Activated CD8-positive, alpha-beta memory T cell treated with anti-CD3 and anti-CD28 coated beads, Interleukin-2, amount 50 U/mL, for 1 hour (primary cell): Measurements from ENCODE around the gene TMEM63C.

Source experiments
- DNase-seq: peaks from one replicate; pipeline ENCODE4 v3.0.0-alpha.2; 2020; ENCODE audit errors: extremely low read depth

Gene TMEM63C

DNA sequence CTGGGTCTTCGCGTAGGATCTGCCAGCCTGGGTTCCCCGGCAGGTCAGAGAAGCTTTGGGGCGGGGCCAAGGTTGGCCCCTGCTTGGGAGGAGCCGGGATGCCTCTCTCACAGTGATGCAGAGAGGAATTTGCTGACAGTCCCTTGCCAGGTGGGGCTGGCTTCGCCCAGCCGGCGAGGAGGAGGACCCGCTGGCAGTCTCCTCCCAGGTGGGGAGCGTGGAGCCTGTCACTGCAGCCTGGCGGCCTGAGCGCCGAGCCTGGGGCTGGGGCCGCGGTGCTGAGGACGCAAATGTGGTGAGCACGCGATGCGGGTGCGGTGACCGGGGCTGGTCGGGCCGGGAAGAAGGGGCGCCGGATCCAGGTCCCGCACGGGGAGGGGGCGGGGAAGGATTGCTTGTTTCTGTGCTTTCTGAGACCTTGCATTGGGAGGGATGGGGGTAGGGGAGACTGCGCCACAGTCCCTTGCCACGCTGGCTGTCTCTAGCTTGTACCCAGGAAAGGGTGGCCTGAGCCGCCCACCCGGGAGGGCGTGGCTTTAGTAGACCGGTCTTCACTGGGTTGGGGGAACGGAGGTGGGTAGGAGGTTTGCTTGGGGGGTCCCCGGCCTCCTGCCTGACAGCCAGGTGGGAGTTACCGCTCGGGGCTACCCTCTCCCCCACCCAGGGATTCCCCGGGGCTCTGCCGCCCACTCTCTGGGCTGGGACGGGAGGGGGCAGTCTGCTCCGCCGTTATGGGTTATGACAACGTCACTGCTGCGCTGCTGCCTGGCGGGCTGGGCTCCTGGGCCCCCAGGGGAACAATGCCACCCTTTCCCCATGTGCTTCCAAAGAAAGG is at the start of gene TMEM63C:
TMEM63C (plus strand) TSS at position 196 of the 835 bp plus-strand sequence. CDS start 37,016 bp downstream, outside the sequence.
- peak; percentile 4 for DNase-seq

- DNase-seq = no peak
Measured at GRCh38 chr14:77131871-77132486, 49.6 kb upstream of the TMEM63C start.

GRCh38 chr14:77133720-77134338 is 47.8 kb upstream of the TMEM63C start:
- no peak for DNase-seq

DNA sequence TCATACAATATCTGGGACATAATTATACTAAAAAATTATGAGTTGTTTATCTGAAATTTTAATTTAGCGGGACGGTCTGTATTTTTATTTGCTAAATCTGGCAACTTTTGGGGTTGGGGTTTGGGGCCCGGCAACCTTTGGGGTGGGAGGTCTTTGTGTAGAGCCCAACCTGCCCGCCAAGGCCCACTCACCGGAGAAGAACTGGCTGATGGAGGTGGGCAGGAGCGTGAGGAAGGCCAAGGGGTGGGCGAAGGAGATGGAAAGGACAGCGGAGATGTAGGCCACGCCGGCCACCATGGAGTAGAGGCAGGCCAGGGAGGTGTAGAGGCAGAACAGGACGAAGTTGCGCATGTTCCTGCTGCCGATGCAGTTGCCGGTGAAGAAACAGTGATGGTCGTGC is 42.6 kb upstream of the TMEM63C start:
- DNase-seq = no peak

DNA sequence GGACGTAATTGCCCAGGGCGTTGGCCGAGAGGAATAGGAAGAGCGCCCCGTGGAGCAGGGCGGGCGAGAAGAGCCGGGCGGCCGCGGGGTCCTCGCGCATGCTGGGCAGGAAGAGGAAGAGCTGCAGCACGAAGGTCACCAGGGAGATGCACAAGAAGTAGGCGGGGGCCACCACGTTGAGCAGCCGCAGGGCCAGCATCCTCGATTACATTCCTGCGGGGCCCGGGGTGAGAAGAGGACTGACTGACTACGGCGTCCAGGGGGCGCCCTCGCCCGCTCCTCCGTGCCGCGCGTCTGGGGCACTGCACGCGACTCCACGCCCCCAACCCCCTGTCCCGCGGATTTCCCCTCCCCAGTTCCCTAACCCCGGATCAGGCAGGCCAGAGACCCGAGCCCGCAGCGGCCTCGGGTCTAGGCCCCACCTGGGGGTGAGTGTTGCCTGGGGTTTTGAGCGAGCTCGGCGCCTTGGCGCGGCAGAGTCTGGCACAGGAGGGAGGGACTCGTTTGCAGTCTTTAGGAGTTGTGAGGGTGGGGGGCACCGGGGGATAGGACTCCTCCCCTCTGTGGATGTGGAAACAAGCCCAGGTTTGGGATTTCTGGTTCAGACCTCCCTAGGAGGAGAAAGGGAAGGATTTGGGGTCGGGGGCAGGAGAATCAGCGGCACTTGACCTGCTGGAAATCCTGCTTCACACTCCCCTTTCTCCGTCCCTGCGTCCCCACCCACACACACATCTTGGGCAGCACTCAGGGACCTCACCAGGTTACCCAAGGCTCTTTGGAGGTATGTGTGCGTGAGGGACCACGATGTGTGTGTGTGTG is 41.8 kb upstream of the TMEM63C start:
- no peak for DNase-seq

DNA sequence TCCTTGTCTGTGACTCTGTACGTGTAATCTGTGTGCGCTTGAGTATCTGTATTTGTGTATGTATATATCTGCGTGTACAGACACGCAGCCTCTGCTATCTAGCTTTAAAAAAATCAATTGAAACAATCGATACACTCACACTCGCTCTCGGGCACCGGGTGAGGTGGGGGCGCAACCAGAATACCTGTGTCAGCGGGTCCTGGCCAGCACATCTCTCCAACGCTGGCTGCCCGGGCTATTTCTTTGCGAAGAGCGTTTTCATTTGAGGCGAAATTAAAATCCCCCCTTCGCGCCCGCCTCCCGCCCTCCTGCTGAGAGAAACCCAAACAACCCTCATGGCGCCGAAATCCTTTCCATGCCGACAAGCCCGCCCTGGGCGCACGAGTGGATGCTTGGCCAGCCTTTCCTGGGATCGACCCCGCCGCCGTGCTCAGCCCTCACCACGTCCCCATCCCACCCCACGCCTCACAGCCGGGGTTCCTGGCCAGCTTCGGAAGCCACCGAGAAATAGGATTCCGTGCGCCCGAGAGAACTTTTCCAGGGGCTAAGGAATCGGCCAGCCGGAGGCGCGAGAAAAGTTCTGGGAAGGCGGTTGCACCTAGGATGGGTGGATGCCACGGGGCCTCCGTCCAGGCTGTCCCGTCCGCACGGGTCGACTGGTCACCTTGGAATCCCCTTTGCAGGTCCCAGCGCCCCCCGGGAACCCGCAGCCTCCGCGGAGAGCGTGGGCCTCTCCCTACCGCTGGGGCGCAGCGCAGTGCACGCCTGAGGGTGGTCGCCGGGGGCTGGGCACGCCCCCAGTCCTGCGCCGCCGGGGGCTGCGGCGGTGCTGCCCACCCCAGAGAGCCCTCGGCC is 41.0 kb upstream of the TMEM63C start:
- no peak for DNase-seq

DNA sequence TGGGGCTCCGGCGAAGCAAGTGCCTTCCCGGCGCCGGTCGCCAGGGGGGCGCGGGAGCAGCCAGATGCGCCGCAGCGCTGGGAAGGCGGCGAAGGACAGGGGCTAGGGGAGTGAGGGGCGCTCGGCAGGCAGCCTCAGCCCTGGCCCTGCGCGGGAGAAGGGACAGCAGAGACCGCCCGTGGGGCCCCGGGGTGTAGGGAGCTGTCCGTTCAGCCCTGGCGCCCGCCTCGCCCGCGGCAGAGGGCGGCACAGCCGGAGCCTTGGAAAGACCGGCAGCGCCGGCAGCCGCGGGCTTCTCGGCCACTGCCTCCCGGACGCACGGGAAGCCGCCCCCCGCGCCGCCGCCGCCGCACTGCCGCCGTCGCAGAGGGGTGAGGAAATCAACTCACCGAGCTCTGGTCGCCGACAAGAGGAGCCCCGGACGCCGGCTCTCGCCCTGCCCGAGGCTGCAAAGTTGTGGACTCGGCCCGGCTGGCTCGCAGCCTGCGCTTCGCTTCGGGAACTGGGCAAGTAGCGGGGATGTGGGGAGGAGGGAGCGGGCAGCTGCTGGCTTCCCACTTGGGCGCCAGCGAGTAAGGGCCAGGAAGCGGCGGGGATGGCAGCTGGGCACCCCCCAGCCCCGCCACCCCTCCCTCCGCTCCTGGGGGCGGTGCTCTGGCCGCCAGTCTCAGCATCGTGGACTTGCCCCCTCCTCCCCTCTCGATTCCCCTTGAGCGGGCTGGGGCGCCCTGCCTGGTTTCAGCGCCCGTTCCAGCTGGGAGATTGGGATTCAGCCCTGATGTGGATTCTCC is 40.2 kb upstream of the TMEM63C start, which contains the start of gene ZDHHC22:
ZDHHC22 (minus strand) TSS at position 578 of the 791 bp plus-strand sequence. CDS start 2,053 bp downstream, outside the sequence.
- no peak for DNase-seq

- DNase-seq = no peak
Measured at GRCh38 chr14:77142005-77142800, 39.4 kb upstream of the TMEM63C start.

GRCh38 chr14:77143071-77143470 is 38.5 kb upstream of the TMEM63C start:
- DNase-seq = no peak

DNA sequence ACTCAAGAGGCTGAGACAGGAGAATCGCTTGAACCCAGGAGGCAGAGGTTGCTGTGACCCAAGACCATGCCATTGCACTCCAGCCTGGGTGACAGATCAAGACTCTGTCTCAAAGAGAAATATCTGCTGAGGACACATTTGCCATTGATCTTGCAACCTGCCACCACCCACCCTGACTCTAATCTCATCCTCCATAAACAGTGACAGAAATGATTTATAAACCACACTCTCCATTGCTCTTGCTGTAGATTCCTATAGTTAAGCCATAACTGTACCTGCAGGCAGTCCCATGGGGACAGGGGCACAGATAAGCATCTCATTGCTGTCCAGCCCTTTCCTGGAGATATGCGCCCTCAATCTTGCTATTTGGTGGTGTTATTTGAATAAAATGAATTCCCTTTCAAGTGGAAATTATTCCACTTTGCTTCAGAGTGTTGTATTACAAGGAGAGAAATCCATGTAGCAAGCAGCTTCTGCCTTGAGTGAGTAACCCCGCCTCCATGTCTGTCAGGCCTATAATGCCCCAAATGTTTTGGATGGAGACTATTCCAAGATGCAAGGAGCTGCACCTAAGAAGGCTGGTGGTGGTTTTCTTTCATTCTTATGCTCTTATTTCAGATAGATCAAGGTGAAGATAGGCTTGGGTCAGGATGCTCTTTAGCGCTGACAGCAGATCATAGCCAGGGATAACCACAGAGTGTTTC is 37.0 kb upstream of the TMEM63C start:
- DNase-seq = no peak

DNA sequence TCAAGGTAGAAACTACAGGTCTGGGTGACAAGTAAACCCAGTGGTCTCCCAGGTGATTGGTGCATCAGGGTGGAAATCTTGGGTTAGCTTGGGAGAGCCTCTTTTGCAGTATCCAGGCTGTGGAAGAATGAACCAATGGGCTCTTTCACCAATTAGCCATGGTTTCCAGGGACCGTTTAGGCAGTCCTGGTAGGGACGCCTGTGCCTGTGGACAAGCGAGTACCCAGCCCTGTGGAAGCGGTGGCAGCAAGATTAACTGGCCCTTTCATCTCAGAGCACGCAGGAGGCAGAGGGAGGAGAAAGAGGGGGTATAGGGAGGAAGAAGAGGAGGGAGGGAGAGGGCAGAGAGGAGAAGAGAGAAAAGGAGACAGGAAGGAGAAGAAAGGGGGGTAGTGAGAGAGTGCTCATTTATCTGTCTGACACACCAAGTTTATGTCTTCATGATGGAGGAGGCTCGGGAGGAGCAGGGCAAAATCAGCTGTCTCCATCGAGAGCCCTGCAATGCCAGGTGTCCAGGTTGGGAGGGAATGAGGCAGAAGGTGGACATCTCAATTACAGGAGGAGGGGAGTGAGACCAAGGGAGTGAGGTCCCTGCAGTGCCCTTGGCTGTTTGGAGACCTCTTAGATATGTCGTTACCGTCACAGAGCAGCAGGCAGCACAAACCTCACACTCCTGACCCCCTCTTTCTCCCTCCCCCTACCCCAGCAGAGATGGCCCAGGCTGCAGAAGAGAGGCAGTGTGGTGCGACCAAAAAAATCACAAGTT is 35.4 kb upstream of the TMEM63C start:
- no peak for DNase-seq

- no peak for DNase-seq
Measured at GRCh38 chr14:77148510-77149231, 32.9 kb upstream of the TMEM63C start.

GRCh38 chr14:77151245-77151644 is 30.4 kb upstream of the TMEM63C start:
- DNase-seq = no peak

DNA sequence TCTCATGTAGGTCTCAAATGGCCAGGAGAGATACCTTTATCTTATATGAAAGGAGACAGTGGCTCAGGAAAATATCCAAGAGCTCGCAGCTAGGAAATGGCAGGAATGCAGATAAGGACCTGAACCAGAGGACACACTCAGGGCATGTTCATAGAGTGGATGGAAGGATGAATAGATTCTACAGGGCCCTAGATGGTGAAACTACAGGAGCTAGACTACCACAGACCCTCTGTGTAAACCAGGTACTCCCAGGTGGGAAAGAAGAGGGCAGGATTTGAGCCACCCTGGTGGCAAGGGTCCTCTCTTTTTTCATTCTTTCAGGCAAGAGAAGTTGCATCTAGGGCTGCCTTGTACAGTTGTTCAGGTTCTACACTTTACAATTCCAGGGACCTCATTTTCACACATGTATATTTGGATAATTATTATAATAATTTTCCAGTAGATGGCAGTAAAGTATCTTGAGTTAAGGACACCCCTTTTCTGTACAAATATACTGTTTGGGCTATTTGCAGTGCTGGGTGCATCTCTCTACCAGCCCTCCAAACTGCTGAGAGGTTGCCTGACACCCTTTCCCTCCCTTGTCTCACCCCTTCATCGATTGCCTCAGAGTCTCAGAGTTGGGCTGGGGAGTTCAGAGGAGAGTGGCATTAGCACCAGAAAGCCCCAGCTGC is 29.5 kb upstream of the TMEM63C start:
- no peak for DNase-seq

DNA sequence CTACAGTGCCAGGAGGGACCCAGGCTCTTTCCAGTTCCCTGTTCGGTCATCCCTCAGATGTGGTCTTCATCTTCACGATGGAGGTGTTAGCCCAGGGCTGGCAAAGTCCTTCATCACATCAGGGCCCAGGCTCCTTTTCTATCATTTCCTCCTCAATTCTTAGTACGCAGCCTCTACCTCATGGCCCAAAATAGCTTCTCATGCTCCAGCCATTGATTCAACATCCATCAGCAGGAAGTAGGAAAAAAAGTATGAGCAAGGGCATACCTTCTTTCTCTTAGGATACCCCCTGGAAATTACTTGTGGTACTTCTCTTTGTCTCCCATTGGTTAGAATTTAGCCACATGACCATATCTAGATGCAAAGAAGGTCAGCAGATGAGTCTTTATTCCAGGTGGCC is 27.8 kb upstream of the TMEM63C start:
- no peak for DNase-seq

GRCh38 chr14:77154421-77154820 is 27.2 kb upstream of the TMEM63C start:
- DNase-seq = no peak

- DNase-seq = no peak
Measured at GRCh38 chr14:77155083-77155482, 26.5 kb upstream of the TMEM63C start.
